ENCODE results near the gene NT5C1A. TPM values are rescaled to one million over a fixed set of nuclear protein-coding genes. Genes with fewer than 3 reads are reported as not detected.

Gene NT5C1A
- total RNA-seq, 1 experiment from 2014 or later = not detected

- H3K79me2 ChIP-seq (ENCODE audit: insufficient read depth, low read length) = no peaks in the 10 kb centered on the region
- H3K79me1 ChIP-seq (ENCODE audit: insufficient read depth, low read depth, low read length, poor library complexity, severe bottlenecking) = no peaks in the 10 kb centered on the region
- no peak overlapping the region for H2BK12ac ChIP-seq (ENCODE audit: insufficient read length, low read depth, low read length)
- no peaks in the 10 kb centered on the region for H3K23me2 ChIP-seq (ENCODE audit: insufficient read length, low read depth, low read length, poor library complexity, severe bottlenecking)
- peaks cover 0 to 2% of the 10 kb centered on the region in 2 experiments; a peak in 3 of 5 replicates for H3K9me3 Mint-ChIP-seq
- H2BK120ac ChIP-seq (ENCODE audit: low read depth, low read length, poor library complexity, severe bottlenecking) = no peak overlapping the region
- H3K18ac ChIP-seq (ENCODE audit: insufficient read length, low read depth, low read length) = no peak overlapping the region
- H2BK15ac ChIP-seq (ENCODE audit: low read depth, low read length) = no peak overlapping the region; the same call in 1 of the 2 replicates
- H3K23ac ChIP-seq (ENCODE audit: insufficient read length, low read depth, low read length) = no peak overlapping the region
- no peak overlapping the region for H2BK5ac ChIP-seq (ENCODE audit: insufficient read length, low read length)
- H3K27me3 Mint-ChIP-seq (ENCODE audit: low read depth) = peaks cover 99% of the 10 kb centered on the region
- H3K27ac Mint-ChIP-seq = no peak overlapping the region
- H3K9ac ChIP-seq (ENCODE audit: extremely low read depth, insufficient read length, low read length) = no peak overlapping the region
- H3K36me3 Mint-ChIP-seq (ENCODE audit: insufficient read depth in 1 of 3, low read depth in 3 of 3) = no peaks in the 10 kb centered on the region
- H3K4ac ChIP-seq (ENCODE audit: low read depth, low read length) = no peak overlapping the region
- no peak overlapping the region for H2BK20ac ChIP-seq (ENCODE audit: low read depth, low read length, poor library complexity, severe bottlenecking)
- H3K9me3 ChIP-seq (ENCODE audit: control insufficient read depth, low read depth, low read length) = no peaks in the 10 kb centered on the region
- no peak overlapping the region for H3K4me3 Mint-ChIP-seq
- DNase-seq = peak; percentile 50
- no CpG with 5 or more reads among the region's 62 CpGs for WGBS (ENCODE audit: extremely low coverage, insufficient read length, low lambda C conversion rate)
- H3K4me2 ChIP-seq (ENCODE audit: insufficient read depth, insufficient read length, low read length) = no peak overlapping the region
- H3K4me1 Mint-ChIP-seq = no peaks in the 10 kb centered on the region
- no peak overlapping the region for H4K8ac ChIP-seq (replicated peaks; ENCODE audit: insufficient read length, low read depth, low read length)
- H2AK5ac ChIP-seq (ENCODE audit: insufficient read length, low read length) = no peak overlapping the region
- H4K20me1 ChIP-seq (ENCODE audit: control insufficient read depth, insufficient read depth, insufficient read length) = no peaks in the 10 kb centered on the region
- H3K4me1 ChIP-seq (ENCODE audit: insufficient read depth, low read length) = no peaks in the 10 kb centered on the region
- no peak overlapping the region for H3K56ac ChIP-seq (ENCODE audit: insufficient read length, low read depth, low read length)
- TF ChIP-seq CTCF (conservative IDR thresholded peaks at IDR 0.05) = no peak
- no peak overlapping the region for H3T11ph ChIP-seq (ENCODE audit: low read length)
- H4K91ac ChIP-seq (ENCODE audit: insufficient read length, low read depth, low read length) = no peak overlapping the region
- H3K14ac ChIP-seq (ENCODE audit: insufficient read depth, low read length) = no peak overlapping the region
- no peak overlapping the region for H2AFZ ChIP-seq (ENCODE audit: low read length)
- no peak overlapping the region for H4K5ac ChIP-seq (ENCODE audit: insufficient read length, low read depth, low read length)
- peaks cover 87% of the 10 kb centered on the region for H3K27me3 ChIP-seq (ENCODE audit: insufficient read depth, low read length)
- H3K27ac ChIP-seq (ENCODE audit: insufficient read length, low read depth, low read length) = no peak overlapping the region
Observed at GRCh38 chr1:39683591-39684312, 11.8 kb upstream of the NT5C1A start.
